VCaP (cell line): ENCODE results near the gene KDF1.

Experiments
- H3K27ac ChIP-seq: fragments of 450-650 bp; 2 replicates; pipeline ENCODE4 v1.5.1; 2017
- CTCF ChIP-seq: fragments of 450-650 bp; conservative IDR thresholded peaks from 2 replicates; pipeline ENCODE4 v1.5.1; 2017; ENCODE audit warnings: mild to moderate bottlenecking, moderate library complexity

The KDF1 gene

DNA sequence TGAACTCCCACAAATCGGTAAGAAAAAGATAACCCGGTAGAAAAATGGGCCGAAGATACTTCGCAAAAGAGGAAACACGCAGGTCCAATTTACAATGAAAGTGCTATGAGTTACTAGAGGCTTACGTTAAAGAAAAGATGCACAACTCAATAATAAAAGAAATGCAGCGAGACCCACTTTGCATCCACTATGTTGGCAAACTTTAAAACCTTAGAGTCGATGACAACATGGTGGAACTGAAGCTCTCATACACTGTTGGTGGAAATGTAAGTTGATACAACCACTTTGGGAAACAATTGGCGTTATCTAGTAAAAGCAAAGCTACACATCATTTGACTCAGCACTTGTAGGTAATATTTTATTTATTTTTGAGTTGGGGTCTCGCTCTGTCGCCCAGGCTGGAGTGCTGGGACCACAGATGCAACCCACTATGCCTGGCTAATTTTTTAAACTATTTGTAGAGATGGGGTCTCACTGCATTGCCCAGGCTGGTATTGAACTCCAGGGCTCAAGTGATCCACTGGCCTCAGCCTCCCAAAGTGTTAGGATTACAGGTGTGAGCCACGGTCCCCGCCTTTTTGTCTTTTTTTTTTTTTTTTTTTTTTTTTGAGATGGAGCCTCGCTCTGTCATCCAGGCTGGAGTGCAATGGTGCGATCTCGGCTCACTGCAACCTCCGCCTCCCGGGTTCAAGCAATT is 59.3 kb downstream of the KDF1 start:
- TF ChIP-seq CTCF: no peak
- H3K27ac ChIP-seq: peak overlapping the region; percentile 83

- peak within 1 kb of the TSS; percentile 83 for H3K27ac ChIP-seq
- no peak for TF ChIP-seq CTCF
Measured at GRCh38 chr1:26900001-26900814, 60.1 kb downstream of the KDF1 start, which contains the start of gene GPATCH3. Gene GPATCH3, minus strand, starts transcription at chr1:26900467. Its CDS starts 25 bp downstream, at chr1:26900442.
